Activated CD8-positive, alpha-beta T cell treated with anti-CD3 and anti-CD28 coated beads, Interleukin-2, amount 10 ng/mL, durations not matched to agents 7 days and 5 days (primary cell): ENCODE measurements around the gene KCMF1. TPM values are rescaled to one million over a fixed set of nuclear protein-coding genes. Genes with fewer than 3 reads are reported as not detected.
A peak's percentile ranks its signal among the peaks of the same experiment; 100 is the strongest.

ENCODE experiments used
- ATAC-seq: fragments of 150-1000 bp; cut with Tn5 transposase; one replicate; pipeline ENCODE4 v1.10.0; 2021; ENCODE audit warnings: moderate library complexity
- CTCF ChIA-PET: fragments of 350-600 bp; sonication (Branson Sonifier 250); formaldehyde crosslinking; loops from one replicate; lab custom pipeline; 2021; ENCODE audit warnings: antibody characterized with exemption; lab: Charles Lee
- POLR2A ChIA-PET: fragments of 350-600 bp; sonication (Branson Sonifier 250); formaldehyde crosslinking; loops from one replicate; lab custom pipeline; 2021; ENCODE audit warnings: antibody characterized with exemption; lab: Charles Lee
- DNase-seq: peaks from one replicate; pipeline ENCODE4 v3.0.0-alpha.2; 2020
- H3K27ac Mint-ChIP-seq: one replicate; pipeline ENCODE4 v1.8.0; 2021; ENCODE audit warnings: mild to moderate bottlenecking, mixed read lengths
- H3K27me3 Mint-ChIP-seq: one replicate; pipeline ENCODE4 v1.8.0; 2021; ENCODE audit warnings: low read depth, mixed read lengths
- H3K36me3 Mint-ChIP-seq: one replicate; pipeline ENCODE4 v1.8.0; 2021; ENCODE audit warnings: low read depth, mixed read lengths
- H3K4me1 Mint-ChIP-seq: one replicate; pipeline ENCODE4 v1.8.0; 2021; ENCODE audit warnings: low read depth, mixed read lengths
- H3K4me3 Mint-ChIP-seq: one replicate; pipeline ENCODE4 v1.8.0; 2021; ENCODE audit warnings: mild to moderate bottlenecking, mixed read lengths
- H3K9me3 Mint-ChIP-seq: one replicate; pipeline ENCODE4 v1.8.0; 2022; ENCODE audit warnings: mixed read lengths; ENCODE audit not compliant: insufficient read depth
- total RNA-seq, 2 experiments: library from RNA; stranded (reverse); gene quantifications; one replicate each; pipeline ENCODE4 v1.2.3, GENCODE V29; 2021

Gene KCMF1
- total RNA-seq, 2 experiments from 2014 or later: 88.9 to 92.5 TPM

DNA sequence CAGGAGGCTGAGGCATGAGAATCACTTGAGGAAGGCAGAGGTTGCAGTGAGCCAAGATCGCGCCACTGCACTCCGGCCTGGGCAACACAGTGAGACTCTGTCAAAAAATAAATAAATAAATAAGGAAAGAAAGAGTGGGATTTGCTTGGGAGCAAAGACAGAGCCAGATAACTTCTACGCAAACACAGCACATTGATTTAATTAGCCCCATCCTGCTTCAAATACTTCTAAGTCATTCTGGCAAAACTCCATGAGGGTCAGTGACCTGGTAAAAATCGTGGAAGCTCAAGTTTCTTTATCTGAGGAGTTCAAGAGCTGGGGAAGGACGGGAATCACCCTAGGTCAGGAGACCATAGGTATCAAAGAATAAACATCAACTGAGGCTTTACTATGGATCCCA is 91.6 kb downstream of the KCMF1 start:
- Mint-ChIP-seq H3K27me3 (peaks cover 29% of the 10 kb centered on the region), H3K4me3 (no peak overlapping the region), H3K27ac (no peak overlapping the region), H3K4me1 (peaks cover 4% of the 10 kb centered on the region), H3K9me3 (no peaks in the 10 kb centered on the region), H3K36me3 (no peaks in the 10 kb centered on the region)
- POLR2A ChIA-PET: no interaction called here
- ATAC-seq (no peak), DNase-seq (no peak)
- CTCF ChIA-PET: interaction anchor here (0.8 to 1.3 kb wide), 2 partner anchors 188 to 222 kb away, joined by 3 to 4 read pairs; no protein-coding TSS in a partner anchor

DNA sequence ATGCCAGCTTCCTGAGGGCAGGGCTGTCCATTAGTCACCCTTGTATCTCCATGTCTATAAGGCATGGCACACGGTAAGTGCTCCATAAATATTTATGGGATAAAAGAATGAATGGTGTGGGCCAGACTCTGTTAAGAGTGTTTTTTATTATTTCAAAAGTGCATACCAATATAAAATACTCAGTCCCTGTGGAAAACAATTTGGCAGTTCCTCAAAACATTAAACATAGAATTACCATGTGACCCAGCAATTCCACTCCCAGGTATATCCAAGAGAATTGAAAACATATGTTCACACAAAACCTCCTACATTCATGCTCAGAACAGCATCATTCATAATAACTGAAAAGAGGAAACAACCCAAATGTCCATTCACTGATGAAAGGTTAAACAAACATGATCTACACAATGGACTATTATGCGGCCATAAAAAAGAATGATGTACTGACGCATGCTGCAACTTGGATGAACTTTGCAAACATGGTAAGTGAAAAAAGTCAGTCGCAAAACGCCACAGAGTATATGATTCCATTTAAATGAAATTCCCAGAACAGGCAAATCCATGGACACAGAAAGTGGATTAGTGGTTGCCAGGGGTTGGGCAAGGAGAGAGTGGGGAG is 93.1 kb downstream of the KCMF1 start:
- Mint-ChIP-seq H3K27ac (no peak overlapping the region), H3K36me3 (no peaks in the 10 kb centered on the region), H3K4me3 (no peak overlapping the region), H3K27me3 (peaks cover 30% of the 10 kb centered on the region), H3K4me1 (no peaks in the 10 kb centered on the region), H3K9me3 (no peaks in the 10 kb centered on the region)
- ChIA-PET POLR2A (no interaction called here), CTCF (no interaction called here)
- DNase-seq (no peak), ATAC-seq (no peak)

DNA sequence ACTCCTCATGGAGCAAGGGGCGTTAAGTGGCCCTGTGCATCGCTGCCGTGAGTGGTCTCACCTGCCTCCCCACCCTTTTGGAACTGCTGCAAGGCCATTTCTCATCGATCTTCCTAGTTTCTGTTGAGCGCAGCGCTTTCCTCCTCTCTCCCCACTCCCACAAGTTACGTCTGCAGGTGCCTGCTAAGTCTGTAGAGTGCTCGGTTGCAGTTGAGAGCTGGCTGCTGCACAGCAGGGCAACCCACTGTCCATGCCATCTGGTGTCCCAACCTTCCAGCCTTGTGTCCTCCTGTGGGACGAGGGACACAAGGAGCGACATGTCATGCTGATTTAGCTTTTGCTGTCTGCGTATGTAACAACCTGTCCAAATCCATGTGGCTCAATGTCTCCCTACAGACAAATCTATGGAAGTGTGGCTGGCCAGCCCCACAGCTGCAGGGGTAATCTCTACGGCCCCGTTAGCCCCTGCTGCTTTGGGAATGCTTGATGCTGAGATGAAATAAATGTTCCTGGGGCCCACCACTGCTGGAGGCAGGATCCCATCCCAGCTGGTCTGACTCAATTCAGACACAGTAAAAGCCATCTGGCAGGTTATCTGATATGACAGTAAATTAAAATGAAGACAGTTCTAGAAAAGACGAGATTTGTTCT is 94.1 kb downstream of the KCMF1 start:
- H3K27ac Mint-ChIP-seq: no peak overlapping the region
- ChIA-PET POLR2A (no interaction called here), CTCF (no interaction called here)
- H3K36me3 Mint-ChIP-seq: no peaks in the 10 kb centered on the region
- no peaks in the 10 kb centered on the region for H3K9me3 Mint-ChIP-seq
- no peaks in the 10 kb centered on the region for H3K4me1 Mint-ChIP-seq
- ATAC-seq: no peak
- H3K27me3 Mint-ChIP-seq: peaks cover 30% of the 10 kb centered on the region
- no peak overlapping the region for H3K4me3 Mint-ChIP-seq
- no peak for DNase-seq

DNA sequence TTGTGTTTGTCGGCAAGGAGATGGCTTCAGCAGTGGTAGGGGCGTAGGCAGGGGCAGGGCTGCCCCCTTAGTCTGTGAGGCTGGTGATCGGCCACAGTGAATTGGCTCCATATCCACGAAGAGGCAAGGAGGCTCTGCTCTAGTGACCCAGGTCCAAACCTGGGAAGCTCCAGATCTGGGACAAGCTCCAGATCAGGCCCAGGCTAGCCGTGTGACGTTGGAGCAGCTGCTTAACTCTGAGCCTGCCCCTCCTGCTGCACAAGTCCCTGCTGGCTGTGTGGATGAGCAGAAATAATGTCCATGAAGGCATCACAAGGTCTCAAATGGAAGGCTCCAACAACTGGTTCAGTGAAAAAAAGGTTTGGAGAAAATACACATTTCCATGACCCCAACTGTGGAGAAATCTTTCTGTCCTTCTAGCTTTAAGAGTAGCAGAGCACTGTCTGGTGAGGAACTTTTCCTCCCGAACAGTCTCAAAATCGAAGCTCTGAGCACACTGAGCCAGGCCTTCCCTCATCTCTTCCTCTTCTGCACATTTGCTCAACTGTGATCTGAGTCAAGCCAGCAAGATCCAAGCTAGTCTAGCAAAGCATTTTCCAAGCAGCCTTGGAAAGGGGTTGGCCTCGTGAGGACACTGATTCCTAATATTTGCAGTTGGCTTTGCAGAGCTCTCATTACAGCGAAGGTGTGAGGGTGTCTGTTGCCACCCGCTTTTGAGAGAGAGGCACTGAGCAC is 95.2 kb downstream of the KCMF1 start:
- DNase-seq (no peak), ATAC-seq (no peak)
- Mint-ChIP-seq H3K27me3 (peaks cover 32% of the 10 kb centered on the region), H3K9me3 (no peaks in the 10 kb centered on the region), H3K36me3 (no peaks in the 10 kb centered on the region), H3K4me1 (no peaks in the 10 kb centered on the region), H3K4me3 (no peak overlapping the region), H3K27ac (no peak overlapping the region)
- ChIA-PET POLR2A (no interaction called here), CTCF (interaction anchor here (0.8 to 3.2 kb wide), 23 partner anchors 7 to 234 kb away, joined by 3 to 30 read pairs (median 4); no protein-coding TSS in a partner anchor)

DNA sequence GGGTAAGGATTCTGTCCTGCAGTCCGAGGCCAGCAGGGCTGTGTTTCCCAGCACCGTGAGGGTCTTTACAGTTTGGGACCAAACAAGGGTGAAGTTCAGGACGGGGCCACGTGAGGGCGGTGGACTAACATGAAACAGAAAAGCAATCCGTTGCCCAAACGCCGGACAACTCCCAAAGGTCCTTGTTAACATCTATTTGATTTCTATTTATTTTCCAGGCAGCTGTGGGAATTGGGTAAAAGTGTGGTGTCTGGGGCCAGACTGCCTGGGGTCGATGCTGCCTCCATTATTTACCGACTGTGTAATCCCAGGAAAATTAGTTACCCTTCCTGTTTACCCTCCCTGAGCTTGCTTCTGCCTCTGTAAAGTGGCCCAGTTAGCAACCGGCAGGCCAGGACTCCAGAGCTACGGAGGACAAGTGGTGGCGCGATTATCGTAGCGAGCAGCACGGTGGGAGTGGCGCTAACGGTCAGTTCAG is 96.0 kb downstream of the KCMF1 start:
- POLR2A ChIA-PET: no interaction called here
- peak; percentile 63 for DNase-seq
- peak; percentile 53 for ATAC-seq
- peaks cover 25% of the 10 kb centered on the region for H3K27me3 Mint-ChIP-seq
- H3K9me3 Mint-ChIP-seq: no peaks in the 10 kb centered on the region
- CTCF ChIA-PET: interaction anchor here (0.9 to 3.2 kb wide), 22 partner anchors 8 to 233 kb away, joined by 3 to 30 read pairs (median 5); no protein-coding TSS in a partner anchor
- H3K36me3 Mint-ChIP-seq: no peaks in the 10 kb centered on the region
- no peak overlapping the region for H3K27ac Mint-ChIP-seq
- H3K4me1 Mint-ChIP-seq: no peaks in the 10 kb centered on the region
- H3K4me3 Mint-ChIP-seq: no peak overlapping the region

DNA sequence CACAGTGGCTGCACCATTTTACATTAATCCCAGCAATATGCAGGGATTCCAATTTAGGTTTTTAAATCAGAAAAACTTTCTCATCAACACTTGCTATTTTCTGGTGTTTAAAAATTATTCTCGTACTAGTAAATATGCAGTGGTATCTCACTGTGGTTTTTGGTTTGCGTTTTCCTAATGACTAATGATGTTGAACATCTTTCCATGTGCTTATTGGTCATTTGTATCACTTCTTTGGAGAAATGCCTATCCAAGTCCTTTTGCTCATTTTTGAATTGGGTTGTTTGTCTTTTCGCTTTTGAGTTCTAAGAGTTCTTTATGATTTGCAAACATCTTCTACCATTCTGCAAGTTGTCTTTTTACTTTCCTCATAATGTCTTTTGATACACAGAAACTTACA is 100.1 kb downstream of the KCMF1 start:
- Mint-ChIP-seq H3K9me3 (no peaks in the 10 kb centered on the region), H3K27me3 (peaks cover 24% of the 10 kb centered on the region), H3K27ac (no peak overlapping the region), H3K36me3 (no peaks in the 10 kb centered on the region), H3K4me1 (no peaks in the 10 kb centered on the region), H3K4me3 (no peak overlapping the region)
- DNase-seq: no peak
- ATAC-seq: no peak
- ChIA-PET CTCF (no interaction called here), POLR2A (no interaction called here)

DNA sequence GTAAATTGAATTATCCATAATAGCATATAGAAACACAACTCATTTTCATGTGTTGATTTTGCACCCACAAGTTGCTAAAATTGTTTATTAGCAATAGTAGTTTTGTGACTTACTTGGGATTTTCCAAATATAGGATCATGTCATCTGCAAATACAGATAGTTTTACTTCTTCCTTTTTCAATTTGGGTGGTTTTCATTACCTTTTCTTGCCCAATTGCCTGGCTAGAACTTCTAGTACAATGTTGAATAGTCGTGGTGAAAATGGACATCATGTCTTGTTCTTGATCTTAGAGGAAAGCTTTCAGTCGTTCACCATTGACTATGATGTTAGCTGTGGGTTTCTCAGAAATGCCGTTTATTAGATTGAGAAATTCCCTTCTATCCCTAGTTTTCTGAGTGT is 102.1 kb downstream of the KCMF1 start:
- POLR2A ChIA-PET: no interaction called here
- no peaks in the 10 kb centered on the region for H3K4me1 Mint-ChIP-seq
- H3K9me3 Mint-ChIP-seq: no peaks in the 10 kb centered on the region
- peaks cover 10% of the 10 kb centered on the region for H3K27me3 Mint-ChIP-seq
- DNase-seq (no peak), ATAC-seq (no peak)
- H3K4me3 Mint-ChIP-seq: no peak overlapping the region
- H3K27ac Mint-ChIP-seq: no peak overlapping the region
- no peaks in the 10 kb centered on the region for H3K36me3 Mint-ChIP-seq
- CTCF ChIA-PET: no interaction called here

DNA sequence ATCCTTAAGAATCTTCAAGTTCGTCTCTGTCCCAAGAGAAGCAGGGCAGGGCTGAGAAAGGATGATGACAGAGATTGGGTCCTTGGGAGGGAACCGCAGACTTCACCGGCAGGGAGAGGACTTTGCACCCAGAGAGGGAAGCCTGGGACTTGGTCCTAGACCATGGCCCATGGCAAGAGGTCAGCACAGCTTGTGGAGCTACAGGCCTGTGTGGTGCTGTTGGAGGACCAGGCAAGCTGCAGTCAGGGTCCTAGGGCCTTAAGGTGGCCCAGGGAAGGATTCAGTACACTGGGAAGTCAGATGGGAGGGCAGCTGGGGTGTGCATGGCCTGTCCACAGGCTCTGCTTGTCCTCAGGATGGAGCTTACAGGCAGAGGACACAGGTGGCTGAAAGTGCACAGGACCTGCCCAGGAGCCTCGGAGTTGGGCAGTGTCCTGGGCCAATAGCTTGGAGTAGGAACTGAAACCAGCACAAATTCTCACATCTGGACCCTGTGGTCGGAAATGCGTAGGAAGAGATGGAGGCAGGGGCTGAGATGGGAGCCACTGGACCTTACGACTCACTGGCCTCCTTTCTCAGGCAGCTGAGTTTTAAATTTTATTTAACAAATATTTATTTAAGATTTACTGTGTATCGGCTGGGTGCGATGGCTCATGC is 105.8 kb downstream of the KCMF1 start:
- H3K4me1 Mint-ChIP-seq: no peaks in the 10 kb centered on the region
- ChIA-PET POLR2A (no interaction called here), CTCF (no interaction called here)
- H3K4me3 Mint-ChIP-seq: no peak overlapping the region
- DNase-seq (no peak), ATAC-seq (no peak)
- H3K27ac Mint-ChIP-seq: no peak overlapping the region
- H3K9me3 Mint-ChIP-seq: no peaks in the 10 kb centered on the region
- H3K36me3 Mint-ChIP-seq: no peaks in the 10 kb centered on the region
- peaks cover 10% of the 10 kb centered on the region for H3K27me3 Mint-ChIP-seq

DNA sequence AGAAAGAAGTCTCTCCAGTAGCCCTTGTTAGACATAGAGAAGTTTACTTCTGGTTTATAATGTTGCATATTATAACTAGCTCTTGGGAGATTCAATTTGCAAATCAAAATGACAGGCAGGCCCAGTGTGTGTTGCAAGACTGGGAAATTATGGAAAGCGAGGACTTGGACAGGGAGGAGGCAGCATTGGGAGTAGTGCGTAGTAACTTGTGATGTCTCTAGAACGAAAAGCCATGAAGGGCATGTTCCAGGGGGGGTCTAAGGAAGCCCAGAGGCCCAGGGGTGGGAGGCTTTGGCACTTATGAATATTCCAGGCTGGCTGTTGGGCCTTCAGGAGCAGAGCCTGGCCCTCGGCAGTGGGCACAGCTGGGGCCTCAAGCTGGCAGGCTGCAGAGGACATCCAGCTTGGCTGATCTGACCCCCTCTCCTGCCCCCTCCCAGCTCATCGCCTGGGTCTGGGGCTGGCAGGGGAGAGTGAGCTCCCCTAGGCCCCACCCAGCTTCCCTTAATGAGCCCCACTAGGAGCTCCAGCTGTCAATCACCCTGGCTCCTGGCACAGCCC is 107.0 kb downstream of the KCMF1 start:
- Mint-ChIP-seq H3K27me3 (peaks cover 14% of the 10 kb centered on the region), H3K9me3 (no peaks in the 10 kb centered on the region), H3K36me3 (no peaks in the 10 kb centered on the region), H3K27ac (no peak overlapping the region), H3K4me3 (no peak overlapping the region), H3K4me1 (no peaks in the 10 kb centered on the region)
- ChIA-PET POLR2A (interaction anchor here (1.0 kb wide), 1 partner anchor 63 kb away, joined by 3 read pairs; no protein-coding TSS in a partner anchor), CTCF (no interaction called here)
- ATAC-seq (no peak), DNase-seq (no peak)

DNA sequence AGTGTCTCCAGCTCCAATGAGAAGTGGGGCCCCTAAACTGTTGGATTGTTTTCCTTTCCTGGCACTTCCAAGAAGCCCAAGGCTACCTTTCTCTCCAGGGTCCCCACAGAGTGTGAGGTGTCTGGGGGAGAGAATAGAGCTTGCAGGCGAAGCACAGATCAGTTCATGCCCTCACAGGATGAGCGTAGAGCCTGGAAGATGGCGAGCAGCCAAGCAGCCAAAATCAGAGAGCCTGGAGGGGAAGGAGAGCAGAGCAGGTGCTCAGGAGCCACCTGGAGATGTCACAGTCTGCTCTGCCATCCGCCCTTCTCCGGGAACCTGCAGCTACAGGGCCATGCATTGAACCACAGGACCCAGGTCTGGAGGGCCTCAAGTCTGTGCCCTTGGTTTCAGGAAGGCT is 107.6 kb downstream of the KCMF1 start:
- ATAC-seq (no peak), DNase-seq (no peak)
- Mint-ChIP-seq H3K27ac (no peak overlapping the region), H3K4me3 (no peak overlapping the region), H3K27me3 (peaks cover 13% of the 10 kb centered on the region), H3K4me1 (no peaks in the 10 kb centered on the region), H3K9me3 (no peaks in the 10 kb centered on the region), H3K36me3 (no peaks in the 10 kb centered on the region)
- CTCF ChIA-PET: interaction anchor here (0.7 kb wide), 1 partner anchor 11 kb away, joined by 3 read pairs; no protein-coding TSS in a partner anchor
- POLR2A ChIA-PET: no interaction called here

DNA sequence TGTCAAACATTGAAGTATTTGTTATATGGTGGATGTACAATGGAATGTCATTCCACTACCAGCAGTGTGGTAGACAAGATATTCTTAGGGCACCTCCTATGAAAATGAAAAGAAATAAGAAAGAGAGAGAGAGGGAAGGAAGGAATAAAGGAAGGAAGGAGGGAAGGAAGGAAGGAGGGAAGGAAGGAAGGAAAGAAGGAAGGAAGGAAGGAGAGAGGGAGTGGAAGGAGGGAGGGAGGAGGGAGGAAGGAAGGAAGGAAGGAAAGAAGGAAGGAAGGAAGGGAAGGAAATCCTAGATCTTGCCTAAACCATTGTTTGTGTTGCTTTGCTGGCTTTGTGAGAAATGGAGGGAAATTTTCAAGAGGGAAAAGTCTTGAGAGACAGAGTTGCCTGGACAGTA is 112.1 kb downstream of the KCMF1 start:
- DNase-seq (no peak), ATAC-seq (no peak)
- ChIA-PET POLR2A (no interaction called here), CTCF (interaction anchor here (1.9 kb wide), 1 partner anchor 16 kb away, joined by 9 read pairs; no protein-coding TSS in a partner anchor)
- no peak overlapping the region for H3K4me3 Mint-ChIP-seq
- no peaks in the 10 kb centered on the region for H3K4me1 Mint-ChIP-seq
- H3K27ac Mint-ChIP-seq: no peak overlapping the region
- H3K36me3 Mint-ChIP-seq: no peaks in the 10 kb centered on the region
- no peaks in the 10 kb centered on the region for H3K9me3 Mint-ChIP-seq
- peaks cover 18% of the 10 kb centered on the region for H3K27me3 Mint-ChIP-seq
